Stimulated activated naive CD4-positive, alpha-beta T cell (primary cell): Measurements from ENCODE around the gene SEC23IP.

Experiments used
- DNase-seq, 6 experiments: peaks; one replicate each; lab custom pipeline; 2025; lab: John Stamatoyannopoulos, UW

SEC23IP gene

DNA sequence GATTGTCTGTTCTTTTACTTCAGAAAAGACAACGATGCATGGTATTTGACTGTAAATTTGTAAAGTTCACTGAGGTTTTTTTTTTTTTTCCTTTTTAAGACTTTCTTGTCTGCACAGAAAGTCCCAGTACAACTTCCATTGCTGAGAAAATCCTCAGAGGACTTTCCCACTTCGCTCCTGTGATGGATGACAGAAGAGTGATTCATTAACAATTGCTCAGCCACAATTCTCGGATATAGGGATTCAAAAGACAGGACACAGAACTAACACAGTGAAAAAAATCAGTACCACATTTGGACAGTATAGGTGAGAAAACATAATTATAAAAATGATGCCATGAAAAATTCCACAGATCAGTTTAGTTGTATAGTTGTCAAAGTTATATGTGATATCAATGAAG is 48.0 kb downstream of the SEC23IP start:
- no peak for DNase-seq

- DNase-seq = no peak
Observed at GRCh38 chr10:119942973-119943372, 50.4 kb downstream of the SEC23IP start.

DNA sequence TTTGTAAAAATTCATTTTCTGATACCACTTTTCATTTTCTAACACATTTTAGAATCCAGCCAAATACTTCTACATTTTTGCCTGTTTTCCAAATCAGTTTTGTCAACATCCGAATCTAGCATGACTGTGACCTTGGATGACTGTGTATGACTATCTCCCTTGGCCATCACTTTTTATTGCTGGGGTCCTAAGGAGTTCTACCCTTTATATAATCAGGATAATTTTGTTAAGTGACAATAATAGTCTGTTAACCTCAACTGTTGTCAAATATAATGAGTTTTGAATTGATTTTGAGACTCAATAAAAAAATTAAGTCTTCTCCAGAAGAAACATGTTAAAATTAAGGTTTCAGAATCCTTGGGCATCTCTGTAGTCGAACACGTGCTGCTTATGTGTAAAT is 53.3 kb downstream of the SEC23IP start:
- no peak for DNase-seq

DNA sequence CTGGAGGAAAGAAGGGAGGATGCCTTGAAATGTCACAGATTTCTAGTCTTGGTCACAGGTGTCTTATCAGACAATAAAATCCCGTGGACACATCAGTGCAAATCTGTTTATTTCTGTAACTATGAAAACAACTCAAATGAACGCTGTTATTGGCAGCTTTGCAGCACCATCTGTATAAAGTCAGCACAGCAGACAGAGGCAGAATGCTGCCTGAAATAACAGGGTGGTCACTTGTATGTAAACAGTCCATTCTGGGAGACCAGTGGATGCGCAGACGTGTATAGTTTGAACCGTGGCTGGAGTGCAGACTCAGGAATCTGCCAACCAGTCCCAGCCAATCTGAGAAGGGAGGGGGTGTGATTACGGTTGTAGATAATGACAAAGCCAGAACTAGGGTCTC is 54.8 kb downstream of the SEC23IP start:
- DNase-seq = no peak

DNA sequence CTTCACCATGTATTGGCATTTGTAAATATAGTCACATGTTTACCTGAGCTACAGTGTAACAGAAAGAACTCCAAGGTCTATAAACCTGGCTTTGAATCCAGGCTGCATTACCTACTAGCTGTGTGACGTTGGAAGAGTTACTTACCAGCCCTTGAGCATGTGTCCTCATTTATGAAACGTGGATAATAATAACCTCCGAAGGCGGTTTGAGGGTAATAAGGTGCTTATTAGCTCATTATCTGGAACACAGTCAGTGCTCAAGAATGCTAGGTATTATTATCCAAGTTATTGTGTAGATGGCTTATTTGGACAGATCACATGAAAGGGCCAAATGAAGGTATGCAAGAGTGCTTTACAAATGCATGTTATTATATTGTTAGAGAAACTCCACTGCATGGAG is 64.9 kb downstream of the SEC23IP start:
- DNase-seq = no peak

GRCh38 chr10:119962837-119963236 is 70.3 kb downstream of the SEC23IP start:
- DNase-seq = no peak

- no peak for DNase-seq
Observed at GRCh38 chr10:119967066-119967465, 74.5 kb downstream of the SEC23IP start.

- no peak for DNase-seq
Observed at GRCh38 chr10:119969609-119970008, 77.1 kb downstream of the SEC23IP start.

GRCh38 chr10:119970107-119970506 is 77.6 kb downstream of the SEC23IP start:
- no peak for DNase-seq

DNA sequence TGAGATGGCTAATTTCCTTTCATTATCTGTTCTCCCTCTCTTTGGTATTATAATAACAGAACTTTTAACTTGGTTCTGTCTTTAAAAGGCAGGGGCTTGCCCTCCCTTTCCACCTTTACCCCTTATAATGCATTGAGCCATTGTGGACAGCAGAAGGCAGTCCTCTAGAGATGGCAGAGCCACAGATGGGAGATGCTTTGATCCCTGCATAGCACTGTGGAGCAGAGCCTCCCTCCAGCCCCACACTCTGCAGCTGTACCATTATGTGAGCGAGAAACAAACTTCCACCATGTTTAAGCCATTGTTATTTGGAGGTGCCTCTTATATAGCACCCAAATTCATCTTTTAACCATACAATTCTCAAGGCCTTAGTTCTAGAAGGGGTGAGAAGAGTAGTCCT is 78.4 kb downstream of the SEC23IP start:
- no peak for DNase-seq

- DNase-seq = no peak
Observed at GRCh38 chr10:119973281-119973680, 80.8 kb downstream of the SEC23IP start.

GRCh38 chr10:119976421-119976820 is 83.9 kb downstream of the SEC23IP start:
- DNase-seq = no peak

- DNase-seq = no peak
Observed at GRCh38 chr10:119980956-119981750, 88.6 kb downstream of the SEC23IP start.

DNA sequence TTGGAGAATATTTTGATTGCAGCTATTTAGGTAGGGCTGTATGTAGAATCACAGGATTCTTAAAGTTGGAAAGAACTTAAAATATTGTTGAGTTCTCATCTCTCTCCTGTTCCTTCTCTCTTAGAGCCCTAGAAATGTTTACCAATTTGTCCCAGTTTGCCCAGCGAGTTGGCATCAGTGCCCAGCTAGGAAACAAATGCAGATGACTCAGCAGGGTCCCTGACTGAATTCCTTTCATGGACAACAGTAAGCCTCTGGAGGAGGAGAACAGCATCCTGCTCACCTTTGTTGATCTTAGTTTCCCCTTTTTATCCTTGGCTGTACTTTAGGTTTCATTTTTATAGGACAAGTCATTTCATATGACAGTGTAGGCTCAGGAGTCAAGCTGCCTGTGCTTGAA is 89.3 kb downstream of the SEC23IP start:
- no peak for DNase-seq

GRCh38 chr10:119988333-119988732 is 95.8 kb downstream of the SEC23IP start:
- no peak for DNase-seq

DNA sequence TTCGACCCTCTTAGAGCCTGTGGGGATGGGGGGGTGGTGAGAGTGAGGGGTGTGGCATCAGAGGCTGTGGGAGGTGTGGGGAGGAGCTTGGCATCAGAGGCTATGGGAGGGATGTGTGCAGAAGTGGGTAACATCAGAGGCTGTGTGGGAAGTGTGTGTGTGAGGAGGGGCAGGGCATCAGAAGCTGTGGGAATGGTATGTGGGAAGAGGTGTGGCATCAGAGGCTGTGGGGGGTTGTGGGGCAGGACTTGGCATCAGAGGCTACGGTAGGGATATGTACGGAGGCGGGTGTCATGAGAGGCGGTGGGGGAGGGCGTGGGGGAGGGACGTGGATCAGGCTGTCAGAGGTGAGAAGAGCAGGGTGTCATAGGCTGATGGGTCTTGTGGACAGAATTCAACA is 97.4 kb downstream of the SEC23IP start:
- DNase-seq = no peak

GRCh38 chr10:119991066-119991465 is 98.5 kb downstream of the SEC23IP start:
- no peak for DNase-seq

GRCh38 chr10:119991816-119992215 is 99.3 kb downstream of the SEC23IP start:
- no peak for DNase-seq
